Dedifferentiated amniotic fluid mesenchymal stem cell (primary cell): Measurements from ENCODE around the gene RNF4.
"Not testable (repeated sequence)": the region's sequence is repeated elsewhere in the genome, so short reads cannot be mapped to it uniquely, and the experiment has no call there.

ENCODE experiments used
- DNase-seq: peaks from one replicate; pipeline ENCODE4 v3.0.0-alpha.2; 2016; ENCODE audit errors: extremely low spot score

Gene RNF4

DNA sequence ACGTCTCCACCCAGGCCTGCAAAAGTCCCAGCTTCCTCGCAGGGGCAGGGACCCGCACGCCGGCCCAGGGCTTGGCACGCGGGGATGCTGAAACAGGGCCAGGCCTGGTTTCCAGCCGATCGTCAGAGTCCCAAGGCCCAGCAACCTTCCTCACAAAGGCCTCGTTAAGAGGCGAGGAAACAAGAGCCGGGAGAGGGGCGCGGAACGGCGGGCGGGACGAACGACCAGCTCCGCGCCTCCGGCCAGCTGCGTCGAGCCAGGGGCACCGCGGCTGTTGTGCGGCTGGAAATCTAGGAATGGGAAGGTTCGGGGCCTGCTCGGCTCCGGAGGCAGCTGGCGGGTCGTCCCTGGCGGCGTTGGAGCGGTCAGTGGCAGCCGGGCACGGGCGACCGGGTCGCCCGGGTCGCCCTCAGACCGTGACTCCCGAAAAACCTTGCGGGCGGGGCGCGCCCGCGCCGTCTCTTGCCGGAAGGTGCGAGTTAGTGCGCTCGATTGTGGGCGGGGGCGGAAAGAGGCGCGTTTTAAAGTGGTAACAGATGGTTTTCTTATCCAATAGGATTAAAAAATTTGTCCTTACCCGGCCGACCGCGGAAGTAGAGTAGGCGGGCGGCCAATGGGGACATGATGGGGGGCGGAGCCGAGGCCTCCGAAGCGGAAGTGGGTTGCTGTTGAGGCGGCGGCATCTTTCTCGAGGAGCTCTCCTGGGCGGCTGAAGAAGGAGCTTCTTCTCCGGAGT is at the start of gene RNF4:
RNF4 (plus strand) TSS at position 651 of the 736 bp plus-strand sequence. CDS start 21,388 bp downstream, outside the sequence.
- DNase-seq = peak; percentile 95

GRCh38 chr4:2419814-2420213 is 49.1 kb upstream of the RNF4 start:
- no peak for DNase-seq

GRCh38 chr4:2421928-2422327 is 47.0 kb upstream of the RNF4 start:
- no peak for DNase-seq

GRCh38 chr4:2423066-2423465 is 45.8 kb upstream of the RNF4 start:
- DNase-seq = no peak

DNA sequence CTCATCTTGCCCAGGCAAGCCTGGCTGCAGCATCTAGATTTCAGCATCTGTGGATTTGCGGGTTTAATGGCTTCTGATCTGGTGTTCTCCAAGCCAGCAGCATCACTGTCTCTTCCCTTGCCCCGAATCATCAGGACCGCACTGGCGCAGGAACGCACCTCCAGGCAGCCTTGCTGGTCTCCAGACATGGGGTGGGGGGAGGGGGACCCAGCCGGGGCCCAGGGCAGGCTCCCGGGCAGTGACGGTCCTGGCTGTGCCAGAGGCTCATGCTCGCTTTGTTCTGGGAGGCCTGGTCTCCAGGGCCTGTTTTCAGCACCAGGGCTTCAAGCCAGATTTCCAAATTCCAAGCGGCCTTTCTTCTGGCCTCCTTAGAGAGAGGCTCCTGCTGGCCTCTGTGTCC is 45.2 kb upstream of the RNF4 start:
- no peak for DNase-seq

- DNase-seq = no peak
Observed at GRCh38 chr4:2424581-2424980, 44.3 kb upstream of the RNF4 start.

GRCh38 chr4:2425386-2426068 is 43.4 kb upstream of the RNF4 start:
- no peak for DNase-seq

DNA sequence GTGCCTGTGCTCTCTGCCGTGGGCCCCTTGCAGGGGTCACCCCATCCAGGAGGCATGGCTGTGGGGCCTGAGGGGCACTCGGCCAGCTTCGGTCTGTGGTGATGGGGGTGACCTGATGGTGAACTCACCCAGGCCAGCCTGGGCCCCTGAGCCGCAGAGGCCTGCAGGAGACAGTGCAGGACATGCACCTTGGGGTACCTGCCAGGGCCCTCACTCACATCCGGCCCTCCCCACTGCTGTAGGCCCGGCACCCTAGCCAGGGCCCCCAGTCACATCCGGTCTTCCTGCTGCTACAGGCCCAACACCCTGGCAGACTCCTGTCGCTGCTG is 42.9 kb upstream of the RNF4 start:
- DNase-seq = no peak

DNA sequence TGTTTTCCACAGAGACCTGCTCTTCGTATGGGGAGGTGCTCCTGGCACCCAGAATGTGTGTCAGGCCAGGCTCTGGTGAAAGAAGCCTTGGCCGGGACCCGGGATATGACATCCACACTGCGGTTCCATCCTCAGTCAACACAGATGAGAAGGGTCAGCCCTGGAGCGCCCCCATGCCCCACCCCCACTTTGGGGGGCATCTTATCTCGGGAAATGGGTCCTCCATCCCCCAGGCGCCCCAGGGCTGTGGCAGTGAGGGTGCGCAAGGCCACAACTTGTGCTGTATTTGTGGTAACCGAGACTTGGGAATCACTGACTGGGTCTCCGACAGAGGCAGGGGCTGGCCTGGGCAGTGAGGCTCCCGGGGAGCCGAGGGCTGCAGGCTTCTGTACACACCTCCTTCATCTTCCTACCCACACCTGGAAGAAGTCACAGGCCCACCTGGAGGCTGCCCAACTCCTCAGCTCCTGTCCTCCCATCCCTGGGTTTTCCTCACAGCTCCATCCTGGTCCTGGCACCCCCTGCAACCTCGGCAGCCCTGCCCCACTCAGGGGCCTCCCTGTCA is 42.1 kb upstream of the RNF4 start:
- DNase-seq = no peak

GRCh38 chr4:2427383-2428334 is 41.2 kb upstream of the RNF4 start:
- DNase-seq = no peak

DNA sequence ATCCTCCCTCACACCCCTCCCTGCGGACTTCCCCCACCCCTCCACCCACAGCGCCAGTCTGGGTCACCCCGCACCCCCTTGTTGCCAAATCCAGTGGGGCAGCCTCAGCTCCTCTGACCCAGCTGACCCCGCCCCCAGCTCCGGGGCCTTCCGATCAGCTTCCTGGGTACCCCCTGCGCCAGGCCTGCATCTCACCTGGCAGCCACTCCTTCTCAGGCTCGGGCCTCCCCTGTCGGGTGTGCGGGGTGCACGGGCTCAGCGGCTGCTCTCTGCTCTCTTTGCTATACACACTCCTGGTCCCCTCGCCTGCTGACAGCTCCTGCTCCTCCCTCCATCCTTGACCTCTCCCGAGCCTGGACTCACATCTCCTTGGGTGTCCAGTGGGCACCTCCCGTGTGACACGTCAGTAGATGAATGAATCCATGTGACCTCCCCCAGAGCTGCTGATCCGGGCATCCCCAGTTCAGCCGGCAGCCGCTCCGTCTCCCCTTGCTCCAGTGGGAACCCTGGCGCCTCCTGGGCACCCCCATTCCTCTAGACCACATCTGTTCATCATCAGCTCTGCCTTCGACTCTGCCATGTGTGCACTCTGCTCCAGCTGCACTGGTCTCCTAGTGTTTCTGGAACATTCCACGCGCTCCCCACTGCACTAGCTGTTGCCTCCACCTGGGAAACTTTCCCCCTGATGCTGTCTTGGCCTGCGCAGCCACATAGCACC is 40.3 kb upstream of the RNF4 start:
- DNase-seq = no peak

- not testable (repeated sequence) for DNase-seq
Observed at GRCh38 chr4:2429945-2430757, 38.8 kb upstream of the RNF4 start.

DNA sequence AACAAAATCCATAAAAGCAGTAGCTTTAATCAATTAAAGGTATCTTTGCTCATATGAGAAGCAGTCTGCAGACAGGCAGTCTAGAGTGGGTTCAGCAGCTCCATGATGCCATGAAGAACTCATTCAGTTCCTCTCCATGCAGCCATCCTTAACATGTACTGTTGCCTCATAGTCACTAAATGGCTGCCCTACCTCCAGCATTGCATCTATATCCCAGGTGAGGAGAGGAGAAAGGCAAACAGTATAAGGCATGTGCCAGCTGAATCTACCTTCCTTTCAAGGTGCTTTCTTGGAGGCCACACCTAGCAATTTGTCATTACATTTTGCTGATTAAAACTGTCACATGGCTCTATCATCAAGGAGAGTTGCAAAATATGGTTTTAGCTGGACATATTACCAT is 36.9 kb upstream of the RNF4 start:
- DNase-seq = no peak

- DNase-seq = no peak
Observed at GRCh38 chr4:2432991-2433530, 35.8 kb upstream of the RNF4 start.

GRCh38 chr4:2433609-2434350 is 35.1 kb upstream of the RNF4 start:
- no peak for DNase-seq

DNA sequence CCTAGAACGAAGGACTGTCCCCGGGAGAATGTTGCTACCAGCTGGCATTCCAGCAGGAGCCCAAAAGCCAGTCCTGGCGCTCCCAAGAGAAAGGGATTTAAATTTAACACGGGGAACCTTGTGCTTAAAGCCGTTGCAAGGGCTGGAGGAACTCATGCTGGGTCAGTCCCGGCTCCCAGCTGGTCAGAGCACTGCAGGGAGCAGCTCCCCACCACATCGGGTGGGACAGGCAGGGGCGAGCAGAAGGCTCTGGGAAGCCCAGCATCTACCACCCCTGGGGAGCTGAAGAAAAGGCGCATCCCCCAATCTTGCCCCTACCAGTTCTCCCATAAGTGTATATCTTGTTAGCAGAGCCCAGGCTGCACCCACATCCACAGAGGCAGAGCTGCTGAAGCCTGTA is 34.5 kb upstream of the RNF4 start:
- DNase-seq = no peak

- no peak for DNase-seq
Observed at GRCh38 chr4:2436301-2436700, 32.6 kb upstream of the RNF4 start.

- no peak for DNase-seq
Observed at GRCh38 chr4:2436761-2437474, 32.0 kb upstream of the RNF4 start.
